Measurements from ENCODE around the gene CACNA1I.
"Not testable (repeated sequence)": the region's sequence is repeated elsewhere in the genome, so short reads cannot be mapped to it uniquely, and the experiment has no call there.

Gene CACNA1I

GRCh38 chr22:39724857-39725256 lies 154.3 kb downstream of the CACNA1I start:
- no peak for DNase-seq

GRCh38 chr22:39725351-39726035 lies 154.9 kb downstream of the CACNA1I start:
- DNase-seq, result no peak

GRCh38 chr22:39727541-39727940 lies 157.0 kb downstream of the CACNA1I start:
- DNase-seq, result no peak

GRCh38 chr22:39728236-39728860 lies 157.8 kb downstream of the CACNA1I start:
- DNase-seq, result no peak

- DNase-seq, result no peak
Measured at GRCh38 chr22:39729141-39729934, 158.8 kb downstream of the CACNA1I start.

GRCh38 chr22:39731481-39731880 lies 160.9 kb downstream of the CACNA1I start:
- no peak for DNase-seq

GRCh38 chr22:39731881-39732555 lies 161.5 kb downstream of the CACNA1I start:
- no peak for DNase-seq

GRCh38 chr22:39732625-39733024 lies 162.1 kb downstream of the CACNA1I start:
- DNase-seq, result no peak

GRCh38 chr22:39733191-39733590 lies 162.6 kb downstream of the CACNA1I start:
- DNase-seq, result no peak

GRCh38 chr22:39734046-39734445 lies 163.5 kb downstream of the CACNA1I start:
- not testable (repeated sequence) for DNase-seq

GRCh38 chr22:39734866-39735265 lies 164.3 kb downstream of the CACNA1I start:
- DNase-seq, result no peak

- DNase-seq, result no peak
Measured at GRCh38 chr22:39735776-39736175, 165.2 kb downstream of the CACNA1I start.

GRCh38 chr22:39738746-39739145 lies 168.2 kb downstream of the CACNA1I start:
- DNase-seq, result no peak
